Measurements from ENCODE around the gene SCARF2. TPM values are rescaled to one million over a fixed set of nuclear protein-coding genes. Genes with fewer than 3 reads are reported as not detected.
"Not testable (repeated sequence)": the region's sequence is repeated elsewhere in the genome, so short reads cannot be mapped to it uniquely, and the experiment has no call there.

SCARF2 gene
- total and polyA plus RNA-seq, 3 donors from 2014 or later, result 3.3 to 12.3 (median 10.4) TPM

GRCh38 chr22:20378110-20378509 lies 59.5 kb downstream of the SCARF2 start:
- H3K4me3 ChIP-seq, result no peak overlapping the region
- intact Hi-C loops (cut with DNase I; ENCODE audit: low total_unique reads), result no loop called here
- H3K27ac ChIP-seq, result no peak overlapping the region
- no peaks in the 10 kb centered on the region for H3K9me3 ChIP-seq
- DNase-seq, result no peak
- no peak for TF ChIP-seq POLR2A (IDR thresholded peaks at IDR 0.05)
- TF ChIP-seq CTCF (IDR thresholded peaks at IDR 0.05), result no peak
- WGBS, 2 donors, result 85 to 89% methylated on average over 4 of the region's 4 CpGs
- H3K36me3 ChIP-seq (ENCODE audit: low read depth, missing control alignments), result no peaks in the 10 kb centered on the region
- no peaks in the 10 kb centered on the region for H3K4me1 ChIP-seq
- no peaks in the 10 kb centered on the region for H3K27me3 ChIP-seq

GRCh38 chr22:20376983-20377382 lies 60.6 kb downstream of the SCARF2 start:
- H3K27ac ChIP-seq; H3K4me1 ChIP-seq; H3K4me3 ChIP-seq; intact Hi-C loops (cut with DNase I; ENCODE audit: low total_unique reads); H3K36me3 ChIP-seq (ENCODE audit: low read depth, missing control alignments); H3K9me3 ChIP-seq; DNase-seq; H3K27me3 ChIP-seq: not testable (repeated sequence)
- 92 to 93% methylated on average over 11 of the region's 11 CpGs for WGBS, 2 donors

GRCh38 chr22:20376281-20376680 lies 61.3 kb downstream of the SCARF2 start:
- intact Hi-C loops (cut with DNase I; ENCODE audit: low total_unique reads); H3K9me3 ChIP-seq; H3K4me1 ChIP-seq; H3K4me3 ChIP-seq; H3K36me3 ChIP-seq (ENCODE audit: low read depth, missing control alignments); H3K27me3 ChIP-seq; H3K27ac ChIP-seq; DNase-seq: not testable (repeated sequence)
- 91 to 97% methylated on average over 8 of the region's 8 CpGs for WGBS, 2 donors

Small RNA genes within 50 kb of the gene (small RNA-seq; reads per million reads assigned to genes)
- gene RF00019 (0 reads per million in 2 donors), gene RN7SL812P (0 reads per million in 2 donors), gene RNU6-225P (0 reads per million in 2 donors), gene RNY1P9 (0 reads per million in 2 donors)

Other genes with a start within 250 kb of the SCARF2 start
- 1 to 10 TPM; 5.1 to 6.1 TPM for gene RTN4R, start 169.5 kb downstream of the SCARF2 start, total RNA-seq
- 2.1 TPM for gene RTN4R, start 169.5 kb downstream of the SCARF2 start, polyA plus RNA-seq (ENCODE audit: insufficient read depth, low read depth, low replicate concordance)
- 100 to 1,000 TPM; 152 to 257 TPM for gene DGCR6L, start 117.8 kb downstream of the SCARF2 start, total RNA-seq
- gene DGCR6L, start 117.8 kb downstream of the SCARF2 start, polyA plus RNA-seq (ENCODE audit: insufficient read depth, low read depth, low replicate concordance), result 171 TPM
- 10 to 100 TPM in 1 of 2 donors, 1 to 10 TPM in 1; 6.5 to 11.8 TPM for gene ZNF74, start 43.7 kb downstream of the SCARF2 start, total RNA-seq
- gene ZNF74, start 43.7 kb downstream of the SCARF2 start, polyA plus RNA-seq (ENCODE audit: insufficient read depth, low read depth, low replicate concordance), result 4.1 TPM
- gene KLHL22, start 58.0 kb upstream of the SCARF2 start, total RNA-seq, result 10 to 100 TPM; 39.8 to 41.7 TPM
- gene KLHL22, start 58.0 kb upstream of the SCARF2 start, polyA plus RNA-seq (ENCODE audit: insufficient read depth, low read depth, low replicate concordance), result 18.1 TPM
- gene MED15, start 69.8 kb upstream of the SCARF2 start, total RNA-seq, result 100 to 1,000 TPM in 1 of 2 donors, 10 to 100 TPM in 1; 81.6 to 101 TPM
- 71.0 TPM for gene MED15, start 69.8 kb upstream of the SCARF2 start, polyA plus RNA-seq (ENCODE audit: insufficient read depth, low read depth, low replicate concordance)

All from testis (tissue), 3 donors.